HEK293T (cell line): ENCODE data around the gene MED26.
"Not testable (repeated sequence)": the region's sequence is repeated elsewhere in the genome, so short reads cannot be mapped to it uniquely, and the experiment has no call there.

Source experiments
- BHLHE40 ChIP-seq: fragments of 450-650 bp; IDR thresholded peaks from 2 replicates; pipeline ENCODE4 v1.6.1; 2016; ENCODE audit warnings: mild to moderate bottlenecking, moderate library complexity, borderline replicate concordance
- SUZ12 ChIP-seq: fragments of 450-650 bp; IDR thresholded peaks from 2 replicates; pipeline ENCODE4 v1.6.1; 2016; ENCODE audit warnings: mild to moderate bottlenecking

DNA sequence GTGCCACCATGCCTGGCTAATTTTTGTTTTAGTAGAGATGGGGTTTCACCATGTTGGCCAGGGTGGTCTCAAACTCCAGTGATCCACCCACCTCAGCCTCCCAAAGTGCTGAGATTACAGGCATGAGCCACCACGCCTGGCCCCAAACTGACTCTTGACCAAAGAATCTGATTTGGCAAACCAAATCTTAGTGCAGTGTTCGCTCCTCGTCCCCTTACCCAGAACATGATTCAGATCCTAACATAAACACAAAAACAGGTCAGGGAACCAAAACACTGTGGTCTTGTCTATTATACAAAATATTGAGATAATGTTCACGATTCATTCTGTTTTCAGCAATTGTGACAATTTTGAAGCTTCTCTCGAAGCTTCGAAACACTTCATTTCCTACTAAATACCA, 76.1 kb downstream of the MED26 start:
- TF ChIP-seq SUZ12, BHLHE40: not testable (repeated sequence)
